Upper lobe of right lung (tissue), 1 donor: ENCODE data around the gene GLT8D2. TPM values are rescaled to one million over a fixed set of nuclear protein-coding genes. Genes with fewer than 3 reads are reported as not detected.
A peak's percentile ranks its signal among the peaks of the same experiment; 100 is the strongest.

Experiments
- ATAC-seq: fragments of 200-7000 bp; cut with Tn5 transposase; one replicate; pipeline ENCODE4 v1.9.1; 2020; ENCODE audit warnings: mild to moderate bottlenecking, moderate library complexity
- DNase-seq: peaks from one replicate; pipeline ENCODE4 v3.0.0-alpha.2; 2020
- H3K27ac ChIP-seq: fragments of 200-600 bp; one replicate; pipeline ENCODE4 v1.8.0; 2022
- H3K27me3 ChIP-seq: fragments of 200-600 bp; one replicate; pipeline ENCODE4 v1.8.0; 2022; ENCODE audit warnings: mild to moderate bottlenecking
- H3K36me3 ChIP-seq: fragments of 200-600 bp; one replicate; pipeline ENCODE4 v1.8.0; 2022
- H3K4me1 ChIP-seq: fragments of 200-600 bp; one replicate; pipeline ENCODE4 v1.8.0; 2022
- H3K4me3 ChIP-seq: fragments of 200-600 bp; one replicate; pipeline ENCODE4 v1.8.0; 2022; ENCODE audit warnings: mild to moderate bottlenecking
- H3K9me3 ChIP-seq: fragments of 200-600 bp; one replicate; pipeline ENCODE4 v1.8.0; 2022
- intact Hi-C: fragments of 100-400 bp; cut with DNase I; formaldehyde crosslinking; loops from one replicate; pipeline ENCODE4 v1.11.0; 2022
- long read RNA-seq: library from polyadenylated mRNA; unstranded; transcript quantifications from one replicate; pipeline ENCODE4 v2.0.0, GENCODE V29; 2021
- total RNA-seq: library from RNA; stranded (reverse); fragmentation: NEBNext Ultra II Directional; extraction: Animal tissue kit (Norgen Biotek cat#: 25700); gene quantifications from one replicate; pipeline ENCODE4 v1.2.1, GENCODE V29; 2021
- TF ChIP-seq, protein P1 (sequence below): fragments of 200-600 bp; IDR thresholded peaks from one replicate; pipeline ENCODE4 v1.8.0; 2022; ENCODE audit warnings: antibody characterized with exemption
- donor health status: DM: no; HTN: yes; CAD: no; lungs with severe emphysema.

The GLT8D2 gene, protein sequence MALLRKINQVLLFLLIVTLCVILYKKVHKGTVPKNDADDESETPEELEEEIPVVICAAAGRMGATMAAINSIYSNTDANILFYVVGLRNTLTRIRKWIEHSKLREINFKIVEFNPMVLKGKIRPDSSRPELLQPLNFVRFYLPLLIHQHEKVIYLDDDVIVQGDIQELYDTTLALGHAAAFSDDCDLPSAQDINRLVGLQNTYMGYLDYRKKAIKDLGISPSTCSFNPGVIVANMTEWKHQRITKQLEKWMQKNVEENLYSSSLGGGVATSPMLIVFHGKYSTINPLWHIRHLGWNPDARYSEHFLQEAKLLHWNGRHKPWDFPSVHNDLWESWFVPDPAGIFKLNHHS
- 9.1 TPM for total RNA-seq
- long read RNA-seq, transcript GLT8D2-201 (11 exons, 1,880 nt) = major isoform, 12 of 17 reads
- long read RNA-seq, partial matches to known transcripts = 4 of 17 reads
- long read RNA-seq, other reads (novel, unspliced or antisense) = 0 of 17 reads

DNA sequence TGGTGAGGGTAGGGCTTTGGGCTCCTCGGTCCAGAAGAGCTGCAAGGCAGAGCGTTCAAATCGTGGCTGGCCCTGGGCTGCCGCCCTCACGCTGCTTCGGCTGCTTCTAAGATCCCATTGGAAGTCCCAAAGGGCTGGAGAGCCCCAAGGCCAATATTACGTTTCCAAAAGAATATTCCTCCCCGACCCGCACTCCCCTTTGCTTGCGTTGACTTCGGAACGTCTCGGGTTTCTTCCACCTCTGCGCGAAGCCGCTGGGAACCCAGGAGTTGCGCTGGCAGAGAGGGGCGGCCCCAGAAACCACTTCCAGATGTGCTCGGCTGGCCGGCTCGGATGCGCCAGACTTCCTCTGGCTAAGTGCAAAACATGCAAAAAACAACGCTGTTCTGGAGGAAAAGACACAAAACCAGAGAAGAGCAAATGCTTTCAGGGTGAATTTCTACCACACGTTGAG is at the start of gene GLT8D2:
GLT8D2 (minus strand) TSS at position 285 of the 454 bp plus-strand sequence. CDS start 30,539 bp downstream, outside the sequence.
- intact Hi-C loops = no loop called here

DNA sequence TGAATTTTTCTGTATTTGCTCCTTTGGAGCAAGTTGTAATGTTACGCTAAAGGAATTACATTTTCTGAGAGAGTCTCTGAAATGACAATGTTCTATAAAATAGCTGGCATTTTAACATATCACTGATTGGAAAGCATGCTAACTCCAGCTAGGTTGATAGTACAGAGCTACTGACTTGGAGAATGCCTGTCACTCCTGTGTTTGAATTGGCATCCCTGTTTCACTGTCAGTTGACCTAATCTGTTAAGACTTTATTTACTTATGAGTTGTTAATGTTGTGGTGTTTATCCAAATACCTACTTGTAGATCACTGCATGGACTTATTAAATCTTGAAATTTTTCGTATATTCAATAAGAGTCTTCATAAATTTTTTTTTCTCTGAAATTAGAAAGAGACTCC is 48.0 kb upstream of the GLT8D2 start:
- H3K4me3 ChIP-seq = no peak overlapping the region
- no peak for DNase-seq
- peaks cover 84% of the 10 kb centered on the region for H3K36me3 ChIP-seq
- intact Hi-C loops = no loop called here
- no peak overlapping the region for H3K27ac ChIP-seq
- H3K9me3 ChIP-seq = no peaks in the 10 kb centered on the region
- no peaks in the 10 kb centered on the region for H3K27me3 ChIP-seq
- H3K4me1 ChIP-seq = no peaks in the 10 kb centered on the region
- TF ChIP-seq, protein P1, sequence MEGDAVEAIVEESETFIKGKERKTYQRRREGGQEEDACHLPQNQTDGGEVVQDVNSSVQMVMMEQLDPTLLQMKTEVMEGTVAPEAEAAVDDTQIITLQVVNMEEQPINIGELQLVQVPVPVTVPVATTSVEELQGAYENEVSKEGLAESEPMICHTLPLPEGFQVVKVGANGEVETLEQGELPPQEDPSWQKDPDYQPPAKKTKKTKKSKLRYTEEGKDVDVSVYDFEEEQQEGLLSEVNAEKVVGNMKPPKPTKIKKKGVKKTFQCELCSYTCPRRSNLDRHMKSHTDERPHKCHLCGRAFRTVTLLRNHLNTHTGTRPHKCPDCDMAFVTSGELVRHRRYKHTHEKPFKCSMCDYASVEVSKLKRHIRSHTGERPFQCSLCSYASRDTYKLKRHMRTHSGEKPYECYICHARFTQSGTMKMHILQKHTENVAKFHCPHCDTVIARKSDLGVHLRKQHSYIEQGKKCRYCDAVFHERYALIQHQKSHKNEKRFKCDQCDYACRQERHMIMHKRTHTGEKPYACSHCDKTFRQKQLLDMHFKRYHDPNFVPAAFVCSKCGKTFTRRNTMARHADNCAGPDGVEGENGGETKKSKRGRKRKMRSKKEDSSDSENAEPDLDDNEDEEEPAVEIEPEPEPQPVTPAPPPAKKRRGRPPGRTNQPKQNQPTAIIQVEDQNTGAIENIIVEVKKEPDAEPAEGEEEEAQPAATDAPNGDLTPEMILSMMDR = no peak
- ATAC-seq = no peak

More for the DNA sequence above, at the start of gene GLT8D2:
- ATAC-seq = peak; percentile 76
- H3K4me1 ChIP-seq = peaks cover 15% of the 10 kb centered on the region
- H3K27ac ChIP-seq = peak within 1 kb of the TSS; percentile 37
- H3K27me3 ChIP-seq = peaks cover 7% of the 10 kb centered on the region
- H3K9me3 ChIP-seq = no peaks in the 10 kb centered on the region
- peak; percentile 71 for DNase-seq
- H3K36me3 ChIP-seq = no peaks in the 10 kb centered on the region
- H3K4me3 ChIP-seq = peak within 1 kb of the TSS; percentile 43
- TF ChIP-seq, protein P1 = no peak

DNA sequence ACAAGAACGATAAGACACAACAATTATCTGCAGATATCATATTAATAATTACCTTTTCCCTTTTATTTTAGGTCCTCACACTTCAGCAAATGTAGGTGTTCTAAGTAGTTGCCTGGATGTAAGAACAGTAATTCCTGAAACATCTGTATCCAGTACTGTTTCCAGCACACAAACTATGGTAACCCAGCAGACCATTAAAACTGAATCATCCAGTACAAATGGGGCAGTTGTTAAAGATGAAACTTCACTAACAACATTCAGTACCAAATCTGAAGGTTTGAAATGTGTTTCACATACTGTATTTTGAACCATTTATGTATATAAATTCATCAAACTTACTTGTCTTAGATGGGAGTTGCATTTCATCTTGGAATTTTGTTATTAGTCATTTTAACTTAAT is 45.3 kb upstream of the GLT8D2 start:
- no peak for DNase-seq
- intact Hi-C loops = no loop called here
- TF ChIP-seq, protein P1 = no peak
- no peak overlapping the region for H3K4me3 ChIP-seq
- H3K4me1 ChIP-seq = no peaks in the 10 kb centered on the region
- no peaks in the 10 kb centered on the region for H3K27me3 ChIP-seq
- no peak overlapping the region for H3K27ac ChIP-seq
- H3K9me3 ChIP-seq = no peaks in the 10 kb centered on the region
- no peak for ATAC-seq
- H3K36me3 ChIP-seq = peaks cover 89% of the 10 kb centered on the region

DNA sequence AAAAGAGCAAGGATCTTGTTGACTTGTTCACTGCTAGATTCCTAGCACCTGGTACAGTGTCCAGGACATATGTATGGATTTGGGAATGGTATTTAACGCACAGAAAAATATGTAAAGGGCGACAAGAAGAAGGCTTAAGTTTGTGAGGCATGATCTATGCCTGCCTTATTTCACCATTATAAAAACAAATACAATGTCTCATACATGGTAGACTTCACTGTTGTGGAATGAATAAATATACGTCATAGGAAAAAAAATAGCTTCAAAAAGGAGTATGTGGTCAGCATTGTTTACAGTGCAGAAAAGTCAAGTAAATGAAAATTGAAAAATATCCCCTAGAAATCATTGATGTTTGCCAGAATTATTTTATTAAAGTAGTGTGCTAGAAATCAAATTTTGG is 44.3 kb upstream of the GLT8D2 start:
- ATAC-seq (no peak), DNase-seq (no peak)
- no peak overlapping the region for H3K27ac ChIP-seq
- no peaks in the 10 kb centered on the region for H3K9me3 ChIP-seq
- intact Hi-C loops = no loop called here
- H3K27me3 ChIP-seq = no peaks in the 10 kb centered on the region
- H3K36me3 ChIP-seq = peaks cover 89% of the 10 kb centered on the region
- TF ChIP-seq, protein P1 = no peak
- no peak overlapping the region for H3K4me3 ChIP-seq
- H3K4me1 ChIP-seq = no peaks in the 10 kb centered on the region

DNA sequence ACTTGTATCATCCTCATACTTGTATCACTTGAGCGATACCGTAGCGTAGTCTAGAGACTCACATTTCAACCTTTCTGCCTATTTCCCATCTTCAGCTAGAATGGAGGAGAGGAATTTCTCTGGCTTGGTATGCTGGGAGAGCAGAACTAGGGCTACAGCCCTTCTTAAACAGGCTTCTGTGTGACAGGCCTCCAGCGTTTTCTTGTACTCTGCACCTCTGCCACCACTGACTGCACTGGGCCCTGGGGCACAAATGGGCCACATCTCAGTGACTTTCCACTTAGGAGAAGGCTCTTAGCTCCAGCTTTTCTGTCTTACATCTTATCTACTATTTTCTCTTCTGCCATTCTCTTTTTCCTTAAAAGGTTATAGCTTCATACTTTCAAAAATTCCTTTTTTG is 41.1 kb upstream of the GLT8D2 start:
- Histone ChIP-seq H3K4me3 (no peak overlapping the region), H3K27ac (no peak overlapping the region), H3K9me3 (no peaks in the 10 kb centered on the region), H3K36me3 (peaks cover 90% of the 10 kb centered on the region), H3K27me3 (no peaks in the 10 kb centered on the region), H3K4me1 (no peaks in the 10 kb centered on the region)
- TF ChIP-seq, protein P1 = no peak
- no peak for DNase-seq
- intact Hi-C loops = no loop called here
- ATAC-seq = no peak
